DND-41 (cell line): Measurements from ENCODE around the gene FRMD3.

ENCODE experiments used
- ATAC-seq: fragments of 200-7000 bp; cut with Tn5 transposase; 3 replicates; pipeline ENCODE4 v1.9.1; 2021; ENCODE audit warnings: low read depth; ENCODE audit not compliant: insufficient read depth
- DNase-seq: peaks from one replicate; pipeline ENCODE4 v3.0.0-alpha.2; 2020
- H2AFZ ChIP-seq: 2 replicates; pipeline ENCODE4 v1.6.0; 2012; ENCODE audit warnings: low read depth, low read length
- H3K27ac ChIP-seq: 2 replicates; pipeline ENCODE4 v1.5.1; 2012; ENCODE audit warnings: low read length, inconsistent platforms
- H3K27me3 ChIP-seq: fragments of 200-600 bp; sonication (generic); 2 replicates; pipeline ENCODE4 v1.6.0; 2012; ENCODE audit warnings: low read length, mild to moderate bottlenecking, inconsistent platforms; ENCODE audit not compliant: insufficient read depth, poor library complexity
- H3K36me3 ChIP-seq: 2 replicates; pipeline ENCODE4 v1.5.1; 2012; ENCODE audit warnings: low read length, inconsistent platforms; ENCODE audit not compliant: insufficient read depth
- H3K4me1 ChIP-seq: 2 replicates; pipeline ENCODE4 v1.5.1; 2012; ENCODE audit warnings: mild to moderate bottlenecking, low read length; ENCODE audit not compliant: insufficient read depth
- H3K4me2 ChIP-seq: 2 replicates; pipeline ENCODE4 v1.6.0; 2012; ENCODE audit warnings: mild to moderate bottlenecking, moderate library complexity, low read length, inconsistent platforms; ENCODE audit not compliant: insufficient read depth
- H3K4me3 ChIP-seq, 2 experiments: fragments of 200-600 bp in 1 of 2; shearing (Covaris generic) in 1 of 2; 2 replicates each; pipeline ENCODE4 v1.5.1; 2012 to 2016; ENCODE audit warnings: inconsistent platforms in 2 of 2, low read length in 2 of 2, mild to moderate bottlenecking in 2 of 2, low read depth in 1 of 2, moderate library complexity in 1 of 2
- H3K79me2 ChIP-seq: 2 replicates; pipeline ENCODE4 v1.6.0; 2012; ENCODE audit warnings: low read length, inconsistent platforms; ENCODE audit not compliant: insufficient read depth
- H3K9ac ChIP-seq: 2 replicates; pipeline ENCODE4 v1.6.0; 2012; ENCODE audit warnings: low read depth, mild to moderate bottlenecking, inconsistent platforms, low read length, moderate library complexity
- H3K9me3 ChIP-seq: 2 replicates; pipeline ENCODE4 v1.5.1; 2012; ENCODE audit warnings: low read length, moderate library complexity, mild to moderate bottlenecking, inconsistent platforms; ENCODE audit not compliant: insufficient read depth, severe bottlenecking
- H4K20me1 ChIP-seq: 2 replicates; pipeline ENCODE4 v1.6.0; 2012; ENCODE audit warnings: low read length; ENCODE audit not compliant: insufficient read depth
- EZH2 ChIP-seq: IDR thresholded peaks from 3 replicates; pipeline ENCODE4 v1.6.1; 2012; ENCODE audit warnings: borderline replicate concordance, low read depth, mild to moderate bottlenecking, moderate library complexity, low read length, inconsistent platforms; ENCODE audit not compliant: severe bottlenecking
- TF ChIP-seq, protein P1 (sequence below): IDR thresholded peaks from 2 replicates; pipeline ENCODE4 v1.5.1; 2012; ENCODE audit warnings: borderline replicate concordance, low read length, moderate library complexity, mild to moderate bottlenecking; ENCODE audit not compliant: poor library complexity, severe bottlenecking; ENCODE audit errors: extremely low read depth

FRMD3 gene

DNA sequence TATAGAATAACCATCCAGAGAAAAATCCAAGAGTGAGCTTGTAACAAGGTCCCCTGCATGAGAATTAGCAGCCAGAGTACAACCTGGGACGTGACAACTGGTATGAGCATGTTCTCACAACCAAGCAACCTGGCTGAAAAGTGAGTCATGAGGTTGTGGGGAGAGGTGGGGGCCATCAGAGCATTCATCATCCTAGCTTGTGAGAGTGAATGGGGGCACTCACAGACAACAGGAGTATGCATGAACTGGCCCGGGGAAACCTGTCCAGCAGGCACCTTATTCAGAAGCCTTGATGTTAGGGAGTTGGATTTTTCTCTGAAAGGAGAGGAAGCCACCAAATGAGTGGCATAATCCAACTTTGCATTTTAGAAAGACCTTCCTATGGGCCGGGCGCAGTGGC, 113.0 kb downstream of the FRMD3 start:
- no peak for DNase-seq
- Histone ChIP-seq H3K4me1 (no peaks in the 10 kb centered on the region), H3K79me2 (no peaks in the 10 kb centered on the region), H3K36me3 (no peaks in the 10 kb centered on the region), H4K20me1 (no peaks in the 10 kb centered on the region), H3K27ac (no peak overlapping the region), H3K4me2 (no peak overlapping the region), H3K4me3 (no peak overlapping the region), H2AFZ (no peak overlapping the region), H3K9me3 (no peaks in the 10 kb centered on the region), H3K9ac (no peak overlapping the region), H3K27me3 (no peaks in the 10 kb centered on the region)
- ATAC-seq, result no peak
- TF ChIP-seq, protein P1, sequence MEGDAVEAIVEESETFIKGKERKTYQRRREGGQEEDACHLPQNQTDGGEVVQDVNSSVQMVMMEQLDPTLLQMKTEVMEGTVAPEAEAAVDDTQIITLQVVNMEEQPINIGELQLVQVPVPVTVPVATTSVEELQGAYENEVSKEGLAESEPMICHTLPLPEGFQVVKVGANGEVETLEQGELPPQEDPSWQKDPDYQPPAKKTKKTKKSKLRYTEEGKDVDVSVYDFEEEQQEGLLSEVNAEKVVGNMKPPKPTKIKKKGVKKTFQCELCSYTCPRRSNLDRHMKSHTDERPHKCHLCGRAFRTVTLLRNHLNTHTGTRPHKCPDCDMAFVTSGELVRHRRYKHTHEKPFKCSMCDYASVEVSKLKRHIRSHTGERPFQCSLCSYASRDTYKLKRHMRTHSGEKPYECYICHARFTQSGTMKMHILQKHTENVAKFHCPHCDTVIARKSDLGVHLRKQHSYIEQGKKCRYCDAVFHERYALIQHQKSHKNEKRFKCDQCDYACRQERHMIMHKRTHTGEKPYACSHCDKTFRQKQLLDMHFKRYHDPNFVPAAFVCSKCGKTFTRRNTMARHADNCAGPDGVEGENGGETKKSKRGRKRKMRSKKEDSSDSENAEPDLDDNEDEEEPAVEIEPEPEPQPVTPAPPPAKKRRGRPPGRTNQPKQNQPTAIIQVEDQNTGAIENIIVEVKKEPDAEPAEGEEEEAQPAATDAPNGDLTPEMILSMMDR, result no peak
- no peak for TF ChIP-seq EZH2

DNA sequence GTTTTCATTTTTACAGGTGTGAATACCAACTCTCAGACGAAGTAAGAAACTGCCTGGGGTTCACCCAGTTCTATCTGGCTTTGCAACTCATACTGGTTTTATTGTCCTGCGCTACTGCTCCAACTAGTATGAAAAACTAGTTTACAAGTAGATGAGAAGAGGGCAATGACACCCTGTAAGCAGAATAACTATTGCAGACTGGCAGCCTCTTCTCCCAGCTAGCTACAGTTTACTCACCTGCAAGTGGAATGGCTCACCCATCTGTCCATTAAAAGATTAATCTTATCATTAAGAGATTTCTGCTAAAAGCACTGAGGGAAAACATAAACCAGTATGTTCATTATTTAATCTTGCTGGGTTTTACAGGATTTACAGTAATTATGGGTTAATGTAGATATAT, 113.4 kb downstream of the FRMD3 start:
- Histone ChIP-seq H3K9ac (no peak overlapping the region), H2AFZ (no peak overlapping the region), H3K36me3 (no peaks in the 10 kb centered on the region), H3K9me3 (no peaks in the 10 kb centered on the region), H3K79me2 (no peaks in the 10 kb centered on the region), H3K4me1 (no peaks in the 10 kb centered on the region), H3K27ac (no peak overlapping the region), H3K4me2 (no peak overlapping the region), H3K4me3 (no peak overlapping the region), H4K20me1 (no peaks in the 10 kb centered on the region), H3K27me3 (no peaks in the 10 kb centered on the region)
- TF ChIP-seq, protein P1, result no peak
- TF ChIP-seq EZH2, result no peak
- no peak for ATAC-seq
- DNase-seq, result no peak

DNA sequence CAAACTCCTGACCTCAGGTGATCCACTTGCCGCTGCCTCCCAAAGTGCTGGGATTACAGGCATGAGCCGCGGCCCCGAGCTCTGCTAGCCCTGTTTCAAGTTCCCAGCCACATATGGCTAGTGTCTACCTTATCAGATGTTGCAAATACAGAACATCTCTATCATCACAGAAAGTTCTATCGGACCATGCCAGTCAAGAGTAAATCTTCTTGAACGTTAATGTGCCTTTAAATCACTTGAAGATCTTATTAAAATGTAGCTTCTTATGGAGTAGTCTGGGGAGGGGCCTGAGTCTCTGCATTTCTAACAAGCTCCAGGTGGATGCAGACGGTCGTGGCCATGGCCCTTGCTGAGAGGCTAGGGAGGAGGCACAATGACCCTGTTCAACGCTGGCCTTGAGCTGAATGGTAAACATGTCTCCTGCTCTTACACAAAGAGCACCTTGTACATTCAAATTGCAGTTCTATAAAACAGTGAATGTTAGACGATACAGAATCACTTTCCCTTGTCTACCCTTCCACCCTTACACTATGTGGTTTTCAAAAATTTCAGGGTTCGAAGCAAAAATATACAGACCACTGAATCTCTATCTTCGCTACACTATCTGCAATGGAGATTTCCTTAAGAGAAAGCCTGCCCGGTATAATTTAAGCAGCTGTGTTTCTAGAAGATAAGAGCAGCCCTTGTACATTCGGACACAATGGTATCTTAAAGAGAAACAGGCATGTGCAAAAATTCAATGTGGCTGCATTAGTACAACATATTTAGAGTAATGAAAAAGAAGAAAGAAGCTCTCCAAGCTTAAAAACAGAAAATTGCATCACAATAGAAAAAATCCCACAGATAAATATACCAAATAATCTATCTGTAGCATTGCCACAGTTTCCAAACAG, 114.1 kb downstream of the FRMD3 start:
- Histone ChIP-seq H3K27ac (no peak overlapping the region), H3K9ac (no peak overlapping the region), H3K9me3 (no peaks in the 10 kb centered on the region), H3K4me3 (no peak overlapping the region), H4K20me1 (no peaks in the 10 kb centered on the region), H3K27me3 (no peaks in the 10 kb centered on the region), H3K4me2 (no peak overlapping the region), H3K79me2 (no peaks in the 10 kb centered on the region), H3K36me3 (no peaks in the 10 kb centered on the region), H2AFZ (no peak overlapping the region), H3K4me1 (no peaks in the 10 kb centered on the region)
- TF ChIP-seq EZH2, result no peak
- TF ChIP-seq, protein P1, result no peak
- ATAC-seq (no peak), DNase-seq (no peak)
